DND-41 (cell line): ENCODE results near the gene PRKCE.

Experiments used
- EZH2 ChIP-seq: IDR thresholded peaks from 3 replicates; pipeline ENCODE4 v1.6.1; 2012; ENCODE audit warnings: borderline replicate concordance, low read depth, mild to moderate bottlenecking, moderate library complexity, low read length, inconsistent platforms; ENCODE audit not compliant: severe bottlenecking
- TF ChIP-seq, protein P1 (sequence below): IDR thresholded peaks from 2 replicates; pipeline ENCODE4 v1.5.1; 2012; ENCODE audit warnings: borderline replicate concordance, low read length, moderate library complexity, mild to moderate bottlenecking; ENCODE audit not compliant: poor library complexity, severe bottlenecking; ENCODE audit errors: extremely low read depth

DNA sequence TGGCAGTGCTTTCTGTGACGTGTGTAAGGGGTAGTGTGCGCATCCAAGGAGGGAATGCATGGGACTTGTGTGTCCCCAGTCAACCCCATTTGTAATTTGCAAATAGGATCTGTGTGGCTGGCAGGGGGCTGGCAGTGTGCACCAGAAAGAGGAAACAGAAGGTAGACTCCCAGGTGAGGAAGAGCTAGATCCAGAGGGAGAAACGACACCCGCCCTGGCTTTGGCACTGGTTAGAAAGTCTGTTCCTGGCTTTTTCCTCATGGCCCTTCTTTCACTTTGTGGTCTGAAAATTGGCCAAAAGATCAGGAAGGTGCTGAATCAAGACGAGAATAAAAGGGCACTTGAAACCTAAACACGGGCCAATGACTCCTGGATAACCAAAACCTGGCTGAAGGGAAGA, 33.3 kb downstream of the PRKCE start:
- TF ChIP-seq, protein P1, sequence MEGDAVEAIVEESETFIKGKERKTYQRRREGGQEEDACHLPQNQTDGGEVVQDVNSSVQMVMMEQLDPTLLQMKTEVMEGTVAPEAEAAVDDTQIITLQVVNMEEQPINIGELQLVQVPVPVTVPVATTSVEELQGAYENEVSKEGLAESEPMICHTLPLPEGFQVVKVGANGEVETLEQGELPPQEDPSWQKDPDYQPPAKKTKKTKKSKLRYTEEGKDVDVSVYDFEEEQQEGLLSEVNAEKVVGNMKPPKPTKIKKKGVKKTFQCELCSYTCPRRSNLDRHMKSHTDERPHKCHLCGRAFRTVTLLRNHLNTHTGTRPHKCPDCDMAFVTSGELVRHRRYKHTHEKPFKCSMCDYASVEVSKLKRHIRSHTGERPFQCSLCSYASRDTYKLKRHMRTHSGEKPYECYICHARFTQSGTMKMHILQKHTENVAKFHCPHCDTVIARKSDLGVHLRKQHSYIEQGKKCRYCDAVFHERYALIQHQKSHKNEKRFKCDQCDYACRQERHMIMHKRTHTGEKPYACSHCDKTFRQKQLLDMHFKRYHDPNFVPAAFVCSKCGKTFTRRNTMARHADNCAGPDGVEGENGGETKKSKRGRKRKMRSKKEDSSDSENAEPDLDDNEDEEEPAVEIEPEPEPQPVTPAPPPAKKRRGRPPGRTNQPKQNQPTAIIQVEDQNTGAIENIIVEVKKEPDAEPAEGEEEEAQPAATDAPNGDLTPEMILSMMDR = no peak
- no peak for TF ChIP-seq EZH2
